ENCODE data around the gene GABARAPL2. TPM values are rescaled to one million over a fixed set of nuclear protein-coding genes. Genes with fewer than 3 reads are reported as not detected.
"Not testable (repeated sequence)": the region's sequence is repeated elsewhere in the genome, so short reads cannot be mapped to it uniquely, and the experiment has no call there.

GABARAPL2 gene
- total and polyA plus RNA-seq, 9 donors, result 77.9 to 195 (median 109) TPM

DNA sequence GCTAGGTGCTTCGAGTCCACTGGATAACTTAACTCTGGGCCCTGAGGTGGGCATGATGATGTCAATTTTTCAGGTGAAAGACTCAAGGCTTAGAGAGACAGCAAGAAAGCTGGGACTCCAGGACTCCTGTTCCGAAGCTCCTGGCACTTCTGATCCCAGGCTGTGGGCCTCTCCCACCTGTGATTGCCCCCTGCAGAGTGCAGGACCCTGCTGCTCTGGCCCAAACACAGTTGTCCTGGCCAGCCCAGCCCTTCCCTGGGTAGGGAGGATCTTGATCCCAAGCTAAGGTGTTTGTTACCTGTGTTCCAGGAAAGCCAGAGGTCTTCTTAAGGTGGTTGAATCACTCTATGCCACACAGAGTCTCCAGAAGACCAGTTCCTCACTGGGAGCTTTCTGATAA is 33.4 kb upstream of the GABARAPL2 start:
- TF ChIP-seq EP300 (IDR thresholded peaks at IDR 0.05) (no peak), POLR2A (IDR thresholded peaks at IDR 0.05) (no peak)
- no peak for DNase-seq
- no peaks in the 10 kb centered on the region for H3K36me3 ChIP-seq
- H3K27ac ChIP-seq, result no peak overlapping the region
- no peaks in the 10 kb centered on the region for H3K4me1 ChIP-seq (ENCODE audit: insufficient read depth)
- WGBS, 3 donors, result 87 to 100% (median 89%) methylated on average over 2 of the region's 2 CpGs
- no peaks in the 10 kb centered on the region for H3K27me3 ChIP-seq
- intact Hi-C loops (cut with DNase I), result no loop called here
- H3K9me3 ChIP-seq, result no peaks in the 10 kb centered on the region
- H3K4me3 ChIP-seq, result no peak overlapping the region

DNA sequence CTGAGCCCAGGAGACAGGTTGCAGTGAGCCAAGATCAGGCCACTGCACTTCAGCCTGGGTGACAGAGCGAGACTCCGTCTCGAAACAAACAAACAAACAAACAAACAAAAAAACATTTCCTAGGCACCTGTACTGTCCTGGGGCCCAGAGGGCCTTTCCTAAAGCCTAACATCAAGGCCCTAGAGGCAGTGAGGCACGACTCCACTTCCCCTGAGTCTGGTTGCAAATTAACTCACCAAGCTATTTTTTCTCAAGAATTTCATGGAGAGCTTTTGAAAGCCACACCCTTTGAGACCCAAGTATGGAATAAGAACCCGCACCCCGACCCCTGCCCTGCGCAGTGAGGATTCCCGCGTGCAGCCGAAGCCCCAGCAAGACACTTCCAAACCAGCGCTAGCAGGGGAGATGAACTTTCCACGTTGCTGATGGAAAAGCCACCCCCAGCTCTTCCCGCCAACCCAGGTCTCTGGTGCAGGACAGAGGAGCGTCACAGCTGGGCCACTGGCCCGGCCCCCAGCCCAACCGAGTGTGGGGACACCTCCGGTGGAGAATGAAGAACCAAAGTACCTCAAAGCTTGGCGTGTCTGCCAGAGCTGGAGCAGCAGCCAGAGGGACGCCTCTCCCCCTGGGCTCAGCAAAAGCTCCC is 31.5 kb upstream of the GABARAPL2 start:
- Histone ChIP-seq H3K27me3 (no peaks in the 10 kb centered on the region), H3K36me3 (no peaks in the 10 kb centered on the region), H3K4me3 (no peak overlapping the region), H3K9me3 (no peaks in the 10 kb centered on the region), H3K27ac (no peak overlapping the region), H3K4me1 (ENCODE audit: insufficient read depth) (no peaks in the 10 kb centered on the region)
- intact Hi-C loops (cut with DNase I), result no loop called here
- TF ChIP-seq, protein P1, sequence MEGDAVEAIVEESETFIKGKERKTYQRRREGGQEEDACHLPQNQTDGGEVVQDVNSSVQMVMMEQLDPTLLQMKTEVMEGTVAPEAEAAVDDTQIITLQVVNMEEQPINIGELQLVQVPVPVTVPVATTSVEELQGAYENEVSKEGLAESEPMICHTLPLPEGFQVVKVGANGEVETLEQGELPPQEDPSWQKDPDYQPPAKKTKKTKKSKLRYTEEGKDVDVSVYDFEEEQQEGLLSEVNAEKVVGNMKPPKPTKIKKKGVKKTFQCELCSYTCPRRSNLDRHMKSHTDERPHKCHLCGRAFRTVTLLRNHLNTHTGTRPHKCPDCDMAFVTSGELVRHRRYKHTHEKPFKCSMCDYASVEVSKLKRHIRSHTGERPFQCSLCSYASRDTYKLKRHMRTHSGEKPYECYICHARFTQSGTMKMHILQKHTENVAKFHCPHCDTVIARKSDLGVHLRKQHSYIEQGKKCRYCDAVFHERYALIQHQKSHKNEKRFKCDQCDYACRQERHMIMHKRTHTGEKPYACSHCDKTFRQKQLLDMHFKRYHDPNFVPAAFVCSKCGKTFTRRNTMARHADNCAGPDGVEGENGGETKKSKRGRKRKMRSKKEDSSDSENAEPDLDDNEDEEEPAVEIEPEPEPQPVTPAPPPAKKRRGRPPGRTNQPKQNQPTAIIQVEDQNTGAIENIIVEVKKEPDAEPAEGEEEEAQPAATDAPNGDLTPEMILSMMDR (IDR thresholded peaks at IDR 0.05), result no peak
- TF ChIP-seq POLR2A (IDR thresholded peaks at IDR 0.05) (no peak), EP300 (IDR thresholded peaks at IDR 0.05) (no peak)
- no peak for DNase-seq
- WGBS, 3 donors, result 81 to 85% (median 85%) methylated on average over 17 to 19 of the region's 19 CpGs

DNA sequence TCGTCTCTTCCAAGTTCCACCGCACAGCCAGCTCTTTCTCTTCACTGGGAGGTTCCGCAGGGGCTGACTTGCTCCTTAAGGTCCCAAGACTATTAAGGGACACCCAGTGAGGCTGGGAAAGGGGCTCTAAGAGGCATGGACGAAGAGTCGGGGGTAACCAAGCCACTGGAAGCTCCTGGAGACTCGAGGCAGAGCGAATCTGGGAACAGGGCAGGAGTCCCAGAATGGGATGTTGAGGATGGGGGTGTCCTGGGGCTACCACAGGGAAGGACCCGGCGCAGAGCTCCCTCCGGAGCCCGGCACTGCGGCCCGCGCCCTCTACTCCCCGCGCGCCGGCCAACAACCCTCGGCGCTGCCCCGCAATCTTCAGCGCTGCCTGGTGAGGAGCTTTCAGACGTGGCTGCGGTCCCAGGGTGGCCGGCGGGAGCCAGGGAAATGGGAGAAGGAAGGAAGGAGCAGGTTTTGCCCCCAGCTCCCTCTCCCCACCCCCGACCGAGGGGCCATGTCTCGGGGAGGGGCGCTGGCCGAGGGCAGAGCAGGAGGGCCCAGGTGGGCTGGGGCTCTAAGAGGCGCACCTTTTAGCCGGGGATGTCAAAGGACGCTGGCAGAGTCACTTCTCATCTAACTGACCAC is 30.9 kb upstream of the GABARAPL2 start:
- TF ChIP-seq EP300 (IDR thresholded peaks at IDR 0.05) (no peak), POLR2A (IDR thresholded peaks at IDR 0.05) (no peak)
- TF ChIP-seq, protein P1 (IDR thresholded peaks at IDR 0.05), result no peak
- 61 to 62% (median 61%) methylated on average over 34 of the region's 34 CpGs for WGBS, 3 donors
- no peaks in the 10 kb centered on the region for H3K9me3 ChIP-seq
- no peaks in the 10 kb centered on the region for H3K36me3 ChIP-seq
- no peaks in the 10 kb centered on the region for H3K27me3 ChIP-seq
- intact Hi-C loops (cut with DNase I), result no loop called here
- H3K4me3 ChIP-seq, result no peak overlapping the region
- no peak overlapping the region for H3K27ac ChIP-seq
- H3K4me1 ChIP-seq (ENCODE audit: insufficient read depth), result no peaks in the 10 kb centered on the region
- no peak for DNase-seq

DNA sequence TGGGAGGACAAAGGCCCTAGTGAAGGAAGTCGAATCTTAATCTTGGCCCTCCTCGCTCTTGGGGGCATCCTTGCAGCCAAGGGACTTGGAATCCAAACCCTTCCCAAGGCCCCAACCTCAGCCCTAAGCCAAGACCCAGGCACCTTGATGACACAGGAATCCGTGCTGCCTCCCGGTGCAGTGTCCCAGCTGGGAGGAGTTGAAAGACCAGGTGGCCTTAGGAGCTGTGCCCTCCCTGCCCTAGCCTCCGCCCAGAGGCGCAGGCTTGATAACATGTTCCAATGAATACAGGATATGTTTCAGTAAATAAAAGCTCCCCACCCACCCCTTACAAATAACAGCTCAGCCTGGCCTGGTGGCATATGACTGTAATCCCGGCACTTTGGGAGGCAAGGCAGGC is 30.3 kb upstream of the GABARAPL2 start, which contains the start of gene CHST5:
Gene CHST5, minus strand, starts transcription at position 208 of the 400 bp plus-strand sequence. CDS start 5,724 bp downstream, outside the sequence.
- TF ChIP-seq, protein P1 (IDR thresholded peaks at IDR 0.05), result no peak
- TF ChIP-seq POLR2A (IDR thresholded peaks at IDR 0.05) (no peak), EP300 (IDR thresholded peaks at IDR 0.05) (no peak)
- H3K36me3 ChIP-seq, result no peaks in the 10 kb centered on the region
- intact Hi-C loops (cut with DNase I), result no loop called here
- no peak for DNase-seq
- 81 to 85% (median 82%) methylated on average over 7 of the region's 7 CpGs for WGBS, 3 donors
- H3K9me3 ChIP-seq, result no peaks in the 10 kb centered on the region
- no peak within 1 kb of the TSS for H3K4me3 ChIP-seq
- no peak within 1 kb of the TSS for H3K27ac ChIP-seq
- H3K27me3 ChIP-seq, result no peaks in the 10 kb centered on the region
- no peaks in the 10 kb centered on the region for H3K4me1 ChIP-seq (ENCODE audit: insufficient read depth)

DNA sequence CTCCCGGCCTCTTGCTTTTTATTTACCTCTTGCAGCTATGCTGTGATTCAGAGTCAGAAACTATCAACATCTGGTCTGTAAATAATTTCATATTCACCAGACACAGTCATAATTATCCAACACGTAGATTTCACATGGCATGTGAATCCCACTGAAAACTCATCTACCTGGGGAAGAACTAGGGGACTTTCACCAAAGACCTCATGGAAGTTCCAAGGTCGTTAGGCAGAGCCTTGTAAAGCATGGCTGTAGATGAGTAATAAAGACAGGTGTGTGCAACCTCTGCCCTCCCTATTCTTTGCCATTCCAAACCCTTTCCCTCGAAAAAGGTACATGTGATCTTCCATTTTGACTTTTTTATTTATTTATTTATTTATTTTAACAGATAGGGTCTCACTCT is 28.4 kb upstream of the GABARAPL2 start:
- intact Hi-C loops (cut with DNase I), result no loop called here
- Histone ChIP-seq H3K4me3 (no peak overlapping the region), H3K36me3 (no peaks in the 10 kb centered on the region), H3K27me3 (no peaks in the 10 kb centered on the region), H3K4me1 (ENCODE audit: insufficient read depth) (no peaks in the 10 kb centered on the region), H3K9me3 (no peaks in the 10 kb centered on the region), H3K27ac (no peak overlapping the region)
- no peak for DNase-seq
- TF ChIP-seq EP300 (IDR thresholded peaks at IDR 0.05) (no peak), POLR2A (IDR thresholded peaks at IDR 0.05) (no peak)
- TF ChIP-seq, protein P1 (IDR thresholded peaks at IDR 0.05), result no peak
- 89 to 94% (median 92%) methylated on average over 4 of the region's 4 CpGs for WGBS, 3 donors

DNA sequence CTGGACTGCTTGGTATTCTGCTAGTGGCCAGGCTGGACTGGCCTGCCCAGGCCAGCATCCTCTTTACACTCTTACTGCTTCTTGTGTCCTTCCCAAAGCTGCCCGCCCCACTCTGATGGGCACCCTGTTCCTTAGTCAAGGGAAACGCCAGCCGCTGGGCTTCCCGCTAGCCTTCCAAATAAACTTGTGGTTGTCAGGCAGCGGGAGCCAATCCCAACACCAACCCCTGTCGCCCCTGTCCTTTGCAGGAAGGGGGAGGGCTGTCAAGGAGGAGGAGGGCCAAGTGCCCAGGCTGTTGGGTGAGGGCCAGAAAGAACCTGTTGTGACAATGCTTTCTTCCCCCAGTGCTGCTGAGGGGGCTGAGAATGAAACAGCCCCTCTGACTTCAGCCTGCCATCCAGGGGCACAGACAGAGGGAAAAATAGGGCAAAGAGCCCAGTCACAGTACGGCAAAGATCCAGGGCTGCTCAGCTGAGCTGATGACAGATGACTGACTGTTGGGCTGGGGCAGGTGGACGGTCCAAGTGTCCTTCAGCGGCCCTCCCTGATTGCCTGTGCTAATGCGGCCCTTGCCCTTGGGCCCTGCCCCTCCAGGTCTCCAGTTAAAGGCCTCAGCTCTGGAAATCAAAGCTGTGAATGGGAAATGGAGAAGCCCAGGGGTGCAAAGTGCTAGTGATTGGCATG is 27.2 kb upstream of the GABARAPL2 start:
- H3K4me3 ChIP-seq; H3K27ac ChIP-seq; H3K27me3 ChIP-seq; H3K36me3 ChIP-seq; DNase-seq; H3K9me3 ChIP-seq; H3K4me1 ChIP-seq (ENCODE audit: insufficient read depth); intact Hi-C loops (cut with DNase I): not testable (repeated sequence)
- 80 to 88% (median 86%) methylated on average over 1 to 10 of the region's 10 CpGs for WGBS, 3 donors

Data from ovary (tissue), 9 donors.